Renal cortical epithelial cell (primary cell): ENCODE data around the gene ASB6. TPM values are rescaled to one million over a fixed set of nuclear protein-coding genes. Genes with fewer than 3 reads are reported as not detected.
"Not testable (repeated sequence)": the region's sequence is repeated elsewhere in the genome, so short reads cannot be mapped to it uniquely, and the experiment has no call there.

Source experiments
- DNase-seq: peaks from one replicate; pipeline ENCODE4 v3.0.0-alpha.2; 2011; ENCODE audit warnings: low read depth
- total RNA-seq: library from RNA; depleted of rRNA; stranded (reverse); fragments of >200 nt; gene quantifications from 2 replicates; pipeline ENCODE4 v1.2.3, GENCODE V29; 2014

Gene ASB6
- total RNA-seq, 1 donor from 2014 or later, result 21.9 TPM

DNA sequence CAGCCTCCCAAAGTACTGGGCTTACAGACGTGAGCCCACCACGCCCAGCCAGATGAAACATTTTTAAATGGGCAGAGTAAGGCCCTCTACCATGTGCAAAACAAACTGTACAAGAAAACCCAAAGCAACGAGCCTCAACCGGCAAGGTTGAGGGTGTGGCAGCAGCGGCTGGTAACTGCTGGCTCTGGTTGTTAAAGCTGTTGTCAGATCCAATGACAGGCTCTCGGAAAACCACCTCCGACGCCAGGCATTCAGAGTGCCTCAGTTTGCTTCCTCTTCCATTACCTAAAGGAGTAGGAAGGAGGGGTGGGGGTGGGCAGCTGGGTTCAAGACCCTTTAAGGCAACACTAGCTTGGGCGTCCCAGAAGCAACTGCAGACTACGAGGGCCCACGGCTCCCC, 2.4 kb upstream of the ASB6 start:
- DNase-seq, result no peak

DNA sequence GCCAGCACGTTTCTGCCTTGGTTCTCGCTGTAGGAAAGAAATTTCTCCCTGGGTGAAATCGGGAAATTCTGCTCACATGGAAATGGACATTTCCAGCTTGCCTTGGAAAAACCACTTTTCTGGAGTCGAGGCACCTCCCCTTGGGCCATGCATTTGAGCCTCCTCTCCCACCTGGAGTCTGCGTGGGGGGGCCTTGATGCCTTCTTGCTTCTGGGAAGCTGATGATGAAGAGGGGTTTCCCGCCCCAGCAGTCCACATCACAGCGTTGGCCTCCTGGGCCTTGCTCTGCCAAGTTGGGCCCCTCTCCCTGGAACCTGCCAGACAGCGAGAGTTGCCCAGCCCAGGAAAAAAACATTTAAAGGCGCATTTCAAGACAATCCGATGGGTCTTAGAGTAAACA, 1.8 kb upstream of the ASB6 start:
- DNase-seq, result no peak

DNA sequence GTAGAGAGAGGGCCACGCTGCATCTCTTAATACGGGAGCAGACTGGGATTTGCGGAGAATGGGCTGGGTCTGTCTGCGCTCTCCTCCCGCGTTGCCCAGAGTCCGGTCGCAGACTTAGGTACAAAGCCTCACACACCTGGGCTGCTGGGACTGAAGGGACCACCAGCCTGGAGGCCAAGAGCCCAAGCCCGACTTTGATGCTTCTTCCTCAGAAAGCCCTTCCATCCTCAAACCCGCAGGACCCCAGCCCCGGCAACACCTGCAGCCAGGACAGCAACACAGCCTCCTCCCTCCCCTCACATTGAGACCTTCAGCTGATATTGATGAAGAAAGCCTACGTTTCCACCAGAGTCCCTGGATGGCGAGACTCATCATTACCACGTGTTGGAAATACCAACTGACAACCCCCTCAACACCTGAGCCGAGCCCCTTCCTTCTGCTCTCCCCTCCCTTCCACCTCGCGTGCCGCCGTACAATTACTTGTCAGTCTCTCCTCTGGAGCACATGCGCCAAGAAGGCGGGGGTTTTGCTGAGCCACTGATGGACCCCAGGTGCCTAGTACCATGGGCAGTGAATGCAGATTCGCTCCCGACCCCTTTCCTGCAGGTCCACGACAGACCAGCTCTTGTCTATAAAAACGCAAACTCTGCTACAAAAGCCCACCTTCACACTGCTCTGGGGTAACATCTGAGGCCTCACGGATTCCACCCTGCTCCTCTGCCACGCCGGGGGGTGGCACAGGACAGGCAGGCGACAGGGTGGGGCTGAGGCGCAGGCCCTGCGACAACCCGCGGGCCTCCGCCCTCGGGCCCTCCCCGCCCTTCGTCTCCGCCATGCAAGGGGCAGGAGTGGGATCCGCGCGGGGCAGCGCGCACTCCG, 841 bp downstream of the ASB6 start:
- DNase-seq, result no peak

DNA sequence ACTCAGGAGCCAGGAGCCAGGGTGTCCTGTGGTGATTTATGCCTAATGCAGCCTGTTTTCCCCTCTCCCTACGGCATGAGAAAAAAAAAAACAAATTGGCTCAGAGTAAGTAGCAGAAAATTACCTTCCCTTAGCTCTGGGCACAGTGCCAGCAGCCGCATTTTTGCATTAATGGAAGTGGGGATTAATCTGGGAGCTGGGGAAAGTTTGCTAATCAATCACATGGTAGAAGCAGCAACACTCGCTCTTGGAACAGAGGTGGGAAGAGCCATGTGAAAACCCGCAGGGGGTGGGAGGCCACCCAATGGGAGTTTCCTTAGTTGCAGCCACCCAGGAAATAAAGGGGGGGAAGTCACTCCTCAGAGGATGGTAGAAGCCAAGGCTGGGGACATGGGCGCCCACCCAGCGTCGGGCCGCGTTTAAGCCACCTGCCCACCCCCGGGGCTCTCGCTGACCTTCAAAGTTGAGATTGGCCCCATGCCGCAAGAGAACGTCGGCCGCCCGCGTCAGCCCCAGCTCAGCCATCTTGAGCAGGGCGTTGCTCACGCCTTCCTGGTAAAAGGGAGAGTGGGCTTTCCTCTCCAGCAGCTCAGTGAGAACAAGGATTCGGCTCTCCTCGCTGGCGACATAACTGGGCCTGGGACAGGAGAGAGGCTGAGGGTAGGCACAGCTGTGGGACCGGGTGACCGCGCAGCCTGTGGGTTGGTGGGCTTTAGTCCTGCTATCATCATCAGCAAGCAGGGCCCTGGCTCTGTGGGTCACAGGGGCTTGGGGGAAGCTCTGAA, 1.7 kb downstream of the ASB6 start:
- DNase-seq, result peak; percentile 94

DNA sequence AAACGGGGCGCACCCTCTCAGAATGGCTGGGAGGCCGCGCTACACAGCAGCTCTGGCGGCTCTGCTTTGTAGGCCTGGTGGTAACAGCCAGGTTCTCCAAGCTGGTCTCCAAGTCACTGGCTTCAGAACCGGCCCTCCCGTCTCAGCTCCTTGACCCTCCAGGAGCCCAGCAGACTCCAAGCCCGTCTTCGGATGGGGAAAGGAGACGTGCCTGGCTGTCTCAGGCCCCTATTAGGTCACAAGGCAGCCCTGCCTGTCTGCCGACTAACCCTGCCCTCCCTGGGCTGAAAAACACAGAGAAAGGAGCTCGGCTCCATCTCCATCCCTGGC, 2.2 kb downstream of the ASB6 start:
- DNase-seq, result no peak

DNA sequence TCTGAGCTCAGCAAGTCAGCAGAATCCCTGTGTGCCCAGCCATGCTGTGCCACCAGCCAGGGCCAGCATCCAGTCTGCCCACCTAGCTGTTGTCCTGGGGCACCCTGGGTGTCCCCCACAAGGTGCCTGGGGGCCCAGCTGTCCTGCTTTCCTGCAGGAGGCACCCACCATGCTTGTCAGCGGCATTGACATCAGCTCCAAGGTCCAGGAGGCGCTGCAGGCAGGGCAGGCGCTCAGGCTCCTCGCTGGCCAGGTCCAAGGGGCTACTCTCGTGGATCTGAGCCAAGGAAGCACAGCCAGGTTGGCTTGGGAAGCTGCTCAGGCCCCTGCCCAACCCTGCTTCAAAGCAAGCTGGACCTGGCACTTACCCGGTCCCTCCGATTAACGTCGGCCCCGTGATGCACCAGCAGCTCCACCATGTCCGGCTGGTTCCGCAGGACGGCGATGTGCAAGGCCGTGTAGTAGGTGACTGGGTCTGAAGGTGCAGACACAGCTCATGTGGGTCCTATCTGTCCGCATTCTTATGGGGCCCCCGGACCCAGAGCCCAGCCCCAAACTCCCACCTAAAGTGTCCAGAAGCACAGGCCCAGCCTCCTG, 2.8 kb downstream of the ASB6 start:
- DNase-seq, result no peak

DNA sequence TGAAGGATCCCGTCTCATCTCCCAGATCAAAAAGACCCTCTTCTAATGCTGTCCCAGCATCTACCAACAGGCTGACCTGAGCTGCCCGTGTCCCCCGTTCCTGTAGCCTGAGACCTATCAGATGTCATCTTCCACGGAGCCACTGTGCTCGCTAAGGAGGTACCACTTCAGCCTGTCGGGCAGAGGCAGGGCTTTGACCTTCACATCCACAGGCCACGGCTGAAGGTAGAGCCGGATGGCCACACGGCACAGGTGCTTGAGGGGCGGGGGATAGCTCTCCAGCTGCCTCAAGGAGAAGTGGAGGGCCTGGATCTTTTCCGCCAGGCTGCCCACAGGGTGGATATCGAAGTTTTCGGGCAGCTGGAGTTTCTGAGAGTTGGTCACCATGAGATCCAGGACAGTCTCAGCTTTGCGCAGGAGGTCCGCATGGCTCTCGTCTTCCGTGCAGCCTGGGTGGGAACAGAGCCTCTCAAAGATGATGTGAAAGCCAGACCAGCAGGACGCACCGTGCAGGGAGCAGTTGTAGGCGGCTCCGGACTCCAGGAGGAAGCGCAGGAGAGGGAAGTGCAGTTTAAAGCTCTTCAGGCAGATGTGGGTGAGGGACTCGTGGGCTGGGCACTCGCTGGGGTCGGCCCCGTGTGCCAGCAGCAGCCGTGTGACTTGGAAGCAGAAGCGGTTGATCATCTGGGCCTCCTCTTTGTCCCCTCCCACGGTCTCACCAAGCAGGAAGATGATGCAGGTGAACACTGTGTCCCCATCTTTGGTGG, 4.1 kb downstream of the ASB6 start:
- DNase-seq, result no peak

DNA sequence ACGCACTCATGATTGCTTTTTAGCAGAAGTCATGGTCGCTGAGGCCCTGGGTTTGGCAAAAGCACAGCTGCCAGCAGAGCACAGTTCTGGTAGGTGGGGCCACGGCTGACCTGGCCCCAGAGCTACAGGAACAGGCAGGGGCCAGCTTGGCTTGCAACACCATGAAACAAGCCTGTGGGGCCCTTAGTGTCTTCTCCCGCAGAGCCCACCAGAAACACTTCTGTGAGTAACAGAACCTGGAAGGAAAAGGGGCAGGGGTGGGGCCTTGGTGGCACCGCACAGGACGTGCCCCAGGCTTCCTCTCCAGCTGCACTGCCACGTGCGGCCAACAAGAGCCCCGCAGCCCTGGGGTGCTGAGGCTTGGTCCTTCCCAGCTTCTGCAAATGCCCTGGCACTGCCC, 4.8 kb downstream of the ASB6 start:
- DNase-seq, result no peak

DNA sequence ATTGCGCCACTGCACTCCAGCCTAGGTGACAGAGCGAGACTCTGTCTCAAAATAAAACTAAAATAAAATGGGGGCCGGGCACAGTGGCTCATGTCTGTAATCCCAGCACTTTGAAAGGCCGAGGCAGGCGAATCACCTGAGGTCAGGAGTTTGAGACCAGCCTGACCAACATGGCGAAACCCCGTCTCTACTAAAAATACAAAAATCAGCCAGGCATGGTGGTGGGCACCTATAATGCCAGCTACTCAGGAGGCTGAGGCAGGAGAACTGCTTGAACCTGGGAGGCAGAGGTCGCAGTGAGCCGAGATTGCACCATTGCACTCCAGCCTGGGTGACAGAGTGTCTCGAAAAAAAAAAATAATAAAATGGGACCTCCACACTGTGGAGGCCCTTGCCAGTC, 5.6 kb downstream of the ASB6 start:
- DNase-seq, result not testable (repeated sequence)

DNA sequence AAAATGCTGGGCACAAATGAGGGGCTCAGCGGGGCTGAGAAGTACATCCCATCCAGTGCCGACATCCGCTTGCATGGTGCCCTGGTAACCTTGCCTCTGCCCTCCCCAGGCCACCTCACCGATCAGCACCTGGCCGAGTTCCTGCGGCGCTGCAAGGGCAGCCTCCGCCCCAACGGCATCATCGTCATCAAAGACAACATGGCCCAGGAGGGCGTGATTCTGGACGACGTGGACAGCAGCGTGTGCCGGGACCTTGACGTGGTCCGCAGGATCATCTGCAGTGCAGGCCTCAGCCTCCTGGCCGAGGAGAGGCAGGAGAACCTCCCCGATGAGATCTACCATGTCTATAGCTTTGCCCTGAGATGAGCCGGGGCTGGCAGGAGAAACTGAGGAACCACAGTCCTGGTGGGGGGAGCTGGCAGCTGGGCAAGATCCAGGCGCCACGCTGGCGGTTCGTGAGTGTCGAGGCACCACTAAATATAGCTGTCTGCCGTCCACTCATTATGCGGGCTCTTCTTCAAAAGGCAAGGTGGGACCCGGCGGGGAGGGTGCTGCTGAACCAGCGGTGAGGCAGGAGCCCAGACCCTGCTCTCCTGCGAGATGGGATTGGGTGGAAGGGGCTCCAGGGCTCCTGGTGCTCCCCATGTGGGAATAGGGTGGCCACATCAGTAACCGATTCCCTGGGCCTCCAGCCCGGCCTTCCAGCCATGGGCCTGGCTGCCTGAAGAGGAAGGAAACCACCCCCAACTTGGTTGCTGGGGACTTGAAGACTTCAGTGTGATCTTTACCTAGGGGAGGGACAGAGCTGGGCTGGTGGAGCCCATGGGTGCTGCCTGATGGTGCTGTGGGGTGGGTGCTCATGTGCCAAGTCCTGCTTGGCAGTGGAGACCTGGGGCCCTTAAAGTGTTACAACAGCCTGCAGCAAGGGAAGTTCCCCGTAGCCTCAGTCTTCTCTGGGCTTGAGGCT, 6.6 kb downstream of the ASB6 start:
- no peak for DNase-seq

DNA sequence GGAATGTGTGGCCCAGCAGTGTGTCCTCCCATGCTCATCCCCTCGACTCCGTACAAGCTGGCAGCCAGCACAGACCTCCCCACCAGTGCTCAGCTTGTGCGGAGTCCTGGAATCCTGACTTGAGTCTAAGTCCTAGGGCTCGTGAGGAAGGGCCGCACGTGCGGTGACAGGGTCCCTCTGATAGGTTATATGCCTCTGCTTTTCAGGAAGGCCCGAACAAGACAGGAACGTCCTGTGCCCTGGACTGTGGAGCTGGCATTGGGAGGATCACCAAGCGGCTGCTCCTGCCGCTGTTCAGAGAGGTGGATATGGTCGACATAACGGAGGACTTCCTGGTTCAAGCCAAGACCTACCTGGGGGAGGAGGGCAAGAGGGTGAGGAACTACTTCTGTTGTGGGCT, 8.1 kb downstream of the ASB6 start:
- DNase-seq, result no peak

DNA sequence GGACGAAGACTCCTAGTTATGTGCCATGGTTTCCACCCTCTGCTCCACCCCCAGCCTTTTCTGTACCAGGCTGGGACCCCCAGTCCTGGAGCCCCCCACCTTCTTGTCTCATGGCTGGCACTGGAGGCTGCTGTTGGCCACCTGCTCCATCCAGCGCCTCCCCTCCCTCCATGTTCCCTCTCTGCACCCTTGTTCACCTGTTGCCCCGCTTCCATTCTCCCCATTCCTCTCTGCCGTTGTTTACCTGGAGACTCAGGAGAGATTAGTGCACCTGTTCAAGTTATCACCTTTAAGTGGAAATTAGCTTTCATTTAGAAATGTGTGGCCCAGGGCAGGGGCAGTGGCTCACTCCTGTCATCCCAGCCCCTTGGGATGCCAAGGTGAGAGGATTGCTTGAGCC, 8.7 kb downstream of the ASB6 start:
- DNase-seq, result no peak

DNA sequence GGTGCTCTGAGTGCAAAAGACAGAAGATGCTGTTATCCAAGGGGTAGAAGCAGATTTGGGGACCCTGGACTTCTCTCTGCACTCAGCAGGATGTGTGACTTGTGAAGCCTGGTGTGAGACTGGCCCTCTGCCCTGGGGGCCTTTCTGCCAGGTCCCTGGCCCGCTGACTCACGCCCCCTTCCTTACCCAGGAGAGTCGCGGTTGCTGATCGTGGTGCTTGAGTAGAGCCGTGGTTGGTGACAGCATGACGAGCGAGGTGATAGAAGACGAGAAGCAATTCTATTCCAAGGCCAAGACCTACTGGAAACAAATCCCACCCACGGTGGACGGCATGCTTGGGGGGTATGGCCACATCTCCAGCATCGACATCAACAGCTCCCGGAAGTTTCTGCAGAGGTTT, 9.5 kb downstream of the ASB6 start:
- peak; percentile 16 for DNase-seq

DNA sequence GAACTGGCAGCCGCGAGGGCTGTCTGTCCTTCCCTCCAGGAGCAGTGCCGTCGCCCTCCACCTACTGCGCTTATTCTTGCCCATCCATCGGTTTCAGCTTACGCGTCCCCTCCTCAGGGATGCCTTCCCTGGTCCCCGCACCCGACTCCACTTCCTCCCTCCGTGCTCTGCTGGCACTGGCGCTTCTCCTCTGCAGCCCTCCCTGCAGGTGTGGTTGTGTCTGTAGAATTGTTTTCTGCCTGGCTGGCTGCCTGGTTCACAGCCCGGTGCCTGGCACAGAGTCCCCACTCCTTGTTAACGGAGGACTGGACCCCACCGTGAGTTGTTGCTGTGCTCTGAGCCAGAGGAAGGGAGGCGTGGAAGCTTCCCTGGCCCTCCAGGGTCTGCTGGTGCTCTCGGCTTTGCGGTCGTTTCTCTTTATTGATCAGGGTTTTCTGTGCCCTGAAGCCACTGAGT, 10.2 kb downstream of the ASB6 start:
- no peak for DNase-seq

DNA sequence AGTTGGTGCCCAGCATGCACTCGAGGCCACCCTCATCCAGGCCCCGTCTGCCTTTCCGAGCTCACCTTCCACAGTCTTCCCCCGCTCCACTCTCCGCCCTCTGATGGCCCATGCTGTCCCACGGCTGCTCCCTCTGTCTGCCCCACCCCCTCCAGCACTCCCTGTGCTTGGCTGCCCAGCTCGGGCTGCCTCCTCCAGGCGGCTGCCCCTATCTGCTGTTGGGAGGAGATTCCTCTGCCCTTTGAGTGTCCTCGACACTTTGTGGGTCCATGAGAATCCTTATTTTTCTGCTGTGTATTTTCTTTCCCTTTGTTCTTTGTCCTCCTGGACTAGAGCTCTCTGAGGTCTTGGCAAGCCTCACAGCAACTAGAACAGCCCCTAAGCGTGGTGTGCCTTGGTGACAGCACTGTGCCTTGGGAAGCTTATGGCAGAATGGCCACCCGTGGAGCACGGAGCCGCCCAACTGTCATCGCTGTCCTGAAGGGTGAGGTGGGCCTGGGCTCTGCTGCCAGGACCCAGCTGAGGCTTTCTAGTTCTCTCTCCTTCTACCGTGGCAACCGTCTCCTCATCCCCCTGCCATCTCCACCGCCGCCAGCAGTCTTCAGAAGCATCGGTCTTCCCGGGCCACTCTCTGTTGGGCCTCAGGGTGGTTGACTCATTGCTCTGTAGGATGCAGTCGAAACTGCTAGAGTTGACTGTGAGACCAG, 10.8 kb downstream of the ASB6 start:
- peak; percentile 45 for DNase-seq

DNA sequence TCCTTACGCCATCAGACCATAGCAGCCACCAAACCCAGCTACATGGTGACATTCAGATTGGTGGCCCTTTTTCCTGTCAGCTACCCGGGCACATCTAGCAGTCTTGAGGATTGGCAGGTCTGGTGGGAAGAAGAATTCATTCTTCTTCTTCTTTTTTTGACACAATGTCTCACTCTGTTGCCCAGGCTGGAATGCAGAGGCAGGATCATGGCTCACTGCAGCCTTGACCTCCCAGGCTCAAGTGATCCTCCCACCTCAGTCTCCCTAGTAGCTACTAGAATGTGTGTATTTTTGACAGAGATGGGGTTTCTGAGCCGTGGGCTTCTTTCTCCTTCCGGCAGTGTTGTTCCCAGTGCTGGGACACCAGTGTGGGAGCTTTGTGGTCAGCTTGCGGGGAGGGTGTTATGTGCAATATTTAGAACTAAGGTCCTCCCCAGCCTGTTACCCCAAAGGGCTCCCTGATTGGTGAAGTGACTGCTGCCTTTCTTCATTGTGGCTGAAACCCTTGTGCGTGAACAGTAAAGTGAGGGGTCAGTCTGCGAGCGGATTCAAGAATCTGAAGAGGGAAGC, 12.6 kb downstream of the ASB6 start:
- no peak for DNase-seq

DNA sequence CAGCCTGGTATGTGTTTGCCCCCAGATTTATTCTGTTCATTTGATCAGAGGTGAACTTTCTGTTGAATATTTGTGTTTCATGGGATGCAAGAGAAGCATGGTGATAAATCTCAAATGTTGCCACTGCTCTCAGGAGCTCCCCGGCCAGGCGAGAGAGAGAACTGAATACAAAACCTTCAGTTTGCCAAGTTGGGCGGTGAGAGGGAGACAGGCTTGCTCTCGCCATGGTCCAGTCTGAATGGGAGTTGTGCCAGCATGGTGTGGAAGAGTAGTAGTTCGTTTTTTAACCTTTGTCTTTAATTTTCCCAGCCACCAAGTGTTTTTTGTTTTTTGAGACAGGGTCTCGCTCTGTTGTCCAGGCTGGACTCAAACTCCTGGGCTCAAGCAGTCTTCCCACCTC, 13.2 kb downstream of the ASB6 start:
- no peak for DNase-seq

DNA sequence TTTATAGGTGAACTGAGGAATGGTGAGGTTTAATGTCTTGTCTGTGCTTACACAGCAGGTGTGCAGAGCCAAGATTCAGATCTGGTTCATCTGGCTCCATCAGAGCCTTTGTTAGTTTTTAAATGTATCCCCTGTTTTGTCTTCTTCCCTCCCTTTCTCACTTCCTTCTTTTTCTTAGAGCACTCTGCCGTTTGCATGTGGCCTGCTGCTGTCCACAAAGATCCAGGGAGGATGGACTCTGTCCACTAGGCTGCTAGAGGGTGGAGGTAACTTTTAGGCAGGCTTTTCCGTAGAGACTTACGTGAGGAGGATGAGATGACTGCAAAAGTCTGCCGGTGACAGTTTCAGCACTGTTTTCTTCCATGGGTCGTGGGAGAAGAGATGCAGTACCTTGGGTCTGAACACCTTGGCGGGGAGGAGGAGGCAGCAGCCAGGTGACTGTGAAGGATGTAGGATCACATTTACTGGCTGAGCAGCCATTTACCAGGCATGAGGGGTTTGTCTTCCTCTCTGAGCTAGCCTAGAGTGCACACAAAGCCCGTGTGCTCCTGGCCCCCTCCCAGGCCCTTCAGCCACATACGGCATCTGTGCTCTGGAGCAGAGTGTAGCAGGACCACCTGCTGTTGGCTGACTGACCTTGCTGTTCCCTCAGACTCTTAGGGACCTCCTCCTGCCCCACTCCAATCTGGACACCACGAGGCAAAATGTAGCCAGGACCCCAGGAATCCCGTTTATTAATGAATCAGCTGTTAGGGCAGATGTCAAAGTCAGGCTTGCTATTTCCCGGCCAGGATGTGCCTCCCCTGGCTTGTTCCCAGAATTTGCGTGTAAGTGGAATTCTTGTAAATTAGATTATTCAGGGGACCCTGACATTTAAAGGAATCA, 14.2 kb downstream of the ASB6 start:
- DNase-seq, result no peak
